IPS-NIHi7 (cell line): ENCODE measurements around the gene CDADC1.
A peak's percentile ranks its signal among the peaks of the same experiment; 100 is the strongest.
"Not testable (repeated sequence)": the region's sequence is repeated elsewhere in the genome, so short reads cannot be mapped to it uniquely, and the experiment has no call there.

Source experiments
- DNase-seq: peaks from one replicate; pipeline ENCODE4 v3.0.0; 2012; ENCODE audit warnings: mixed read lengths; ENCODE audit errors: extremely low spot score

The CDADC1 gene

GRCh38 chr13:49238621-49239020 lies 9.1 kb upstream of the CDADC1 start:
- DNase-seq, result no peak

DNA sequence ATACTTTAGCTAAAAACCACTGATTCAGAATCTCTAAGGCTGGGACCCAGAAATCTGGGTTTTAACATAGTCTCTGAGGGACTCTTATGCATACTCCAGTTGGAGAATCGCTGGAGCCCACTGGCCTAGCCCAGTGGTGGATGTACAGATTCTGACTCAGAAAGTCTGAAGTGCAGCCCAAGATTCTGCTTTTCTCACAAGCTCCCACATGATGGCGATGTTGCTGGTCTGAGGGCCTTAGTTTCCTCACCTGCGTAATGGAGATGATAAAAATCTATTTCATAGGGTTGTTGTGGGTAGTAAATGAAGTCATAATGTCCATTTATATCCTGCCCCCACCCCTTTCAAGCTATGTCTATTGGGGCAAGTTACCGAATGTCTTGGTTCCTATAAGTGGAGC lies 7.7 kb upstream of the CDADC1 start:
- peak; percentile 41 for DNase-seq

- no peak for DNase-seq
Measured at GRCh38 chr13:49241296-49241695, 6.4 kb upstream of the CDADC1 start.

GRCh38 chr13:49245101-49245500 lies 2.6 kb upstream of the CDADC1 start:
- DNase-seq, result no peak

- no peak for DNase-seq
Measured at GRCh38 chr13:49246850-49247642, 679 bp upstream of the CDADC1 start.

GRCh38 chr13:49248622-49249002 lies 887 bp downstream of the CDADC1 start:
- peak; percentile 15 for DNase-seq

- DNase-seq, result no peak
Measured at GRCh38 chr13:49251326-49251725, 3.6 kb downstream of the CDADC1 start.

- no peak for DNase-seq
Measured at GRCh38 chr13:49253310-49253709, 5.6 kb downstream of the CDADC1 start.

DNA sequence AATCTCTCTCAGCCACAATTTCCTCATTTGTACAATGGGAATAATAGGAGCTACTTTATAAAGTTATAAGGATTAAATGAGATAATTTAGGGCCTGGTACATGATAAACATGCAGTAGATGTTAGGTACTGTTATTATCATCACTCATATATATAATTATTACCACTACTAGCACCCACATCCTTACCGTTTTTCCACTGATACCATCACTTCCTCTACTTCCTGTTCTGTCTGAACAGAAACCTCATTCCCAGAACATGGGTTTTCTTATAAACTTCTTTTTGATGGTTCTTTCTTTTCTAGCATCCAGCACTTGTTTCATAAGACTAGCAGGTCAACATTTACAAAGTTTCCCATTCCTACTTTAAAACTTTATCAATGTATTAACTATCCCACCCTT lies 6.3 kb downstream of the CDADC1 start:
- no peak for DNase-seq

GRCh38 chr13:49256841-49257240 lies 9.1 kb downstream of the CDADC1 start:
- DNase-seq, result no peak

- DNase-seq, result no peak
Measured at GRCh38 chr13:49258089-49258796, 10.5 kb downstream of the CDADC1 start.

- no peak for DNase-seq
Measured at GRCh38 chr13:49259586-49259985, 11.9 kb downstream of the CDADC1 start.

DNA sequence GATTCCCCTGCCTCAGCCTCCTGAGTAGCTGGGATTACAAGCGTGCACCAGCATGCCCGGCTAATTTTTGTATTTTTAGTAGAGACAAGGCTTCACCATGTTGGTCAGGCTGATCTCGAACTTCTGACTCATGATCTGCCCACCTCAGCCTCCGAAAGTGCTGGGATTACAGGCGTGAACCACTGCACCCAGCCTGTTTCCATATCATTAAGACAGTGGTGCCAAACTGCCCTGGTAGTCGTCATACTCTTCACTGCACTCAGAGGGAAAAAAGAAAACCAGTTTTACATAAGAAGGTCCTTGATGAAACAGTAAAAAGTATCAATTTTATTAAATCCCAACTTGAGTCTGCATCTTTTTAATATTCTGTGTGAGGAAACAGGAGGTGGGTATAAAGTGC lies 14.9 kb downstream of the CDADC1 start:
- no peak for DNase-seq

DNA sequence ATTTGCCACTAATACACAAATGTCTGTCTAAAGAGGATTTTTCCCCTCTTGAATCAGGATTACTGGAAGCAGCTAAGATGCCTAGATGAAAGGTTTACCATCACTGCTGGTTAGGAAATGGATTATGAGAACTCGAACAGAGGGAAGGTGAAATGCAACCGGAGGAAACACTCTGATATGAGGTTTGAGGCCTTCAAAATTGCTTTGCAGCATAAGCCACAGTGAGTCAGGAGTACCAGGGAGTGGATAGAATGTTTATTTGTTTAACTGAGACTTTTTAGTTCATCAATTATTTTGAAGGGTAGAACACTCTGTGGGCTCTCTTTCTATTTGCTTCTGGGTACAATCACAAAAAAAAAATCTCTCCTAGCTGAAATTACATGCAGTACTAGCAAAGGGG lies 18.1 kb downstream of the CDADC1 start:
- no peak for DNase-seq

DNA sequence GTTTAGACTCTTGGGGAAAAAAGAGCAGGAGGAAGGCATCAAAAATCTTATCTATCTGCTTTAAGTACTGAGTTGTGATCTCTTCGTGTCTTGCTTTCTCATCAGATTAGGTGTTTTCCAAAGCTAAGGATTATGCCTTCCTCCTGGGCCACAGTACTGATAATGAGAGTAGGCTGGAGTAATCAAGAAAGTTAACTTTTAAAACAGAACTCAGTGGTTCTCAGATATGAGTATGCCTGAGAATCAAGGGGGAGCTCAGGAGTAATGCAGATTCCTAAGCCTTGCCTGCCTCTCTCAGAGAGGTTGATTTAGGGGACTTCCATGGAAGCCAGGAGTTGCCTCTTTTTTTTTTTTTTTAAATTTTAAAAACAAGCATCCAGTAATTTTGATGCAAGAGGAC lies 23.5 kb downstream of the CDADC1 start:
- no peak for DNase-seq

- DNase-seq, result no peak
Measured at GRCh38 chr13:49272296-49272695, 24.6 kb downstream of the CDADC1 start.

DNA sequence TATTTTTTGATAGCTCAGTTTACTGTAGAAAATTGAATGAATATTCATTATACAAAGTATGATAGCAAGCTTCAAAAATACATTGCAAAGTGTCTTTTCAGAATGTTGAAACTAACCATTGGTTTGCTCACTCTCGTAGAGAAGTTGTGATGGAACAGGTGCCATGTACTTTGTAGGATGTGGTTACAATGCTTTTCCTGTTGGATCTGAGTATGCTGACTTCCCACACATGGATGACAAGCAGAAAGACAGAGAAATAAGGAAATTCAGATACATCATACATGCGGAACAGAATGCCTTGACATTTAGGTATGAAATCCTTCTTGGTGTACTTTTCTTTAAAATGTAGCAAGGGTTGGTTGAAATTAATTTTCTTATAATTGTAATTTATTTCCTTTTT lies 30.5 kb downstream of the CDADC1 start:
- no peak for DNase-seq

- no peak for DNase-seq
Measured at GRCh38 chr13:49279112-49279511, 31.4 kb downstream of the CDADC1 start.

- DNase-seq, result no peak
Measured at GRCh38 chr13:49279885-49280284, 32.2 kb downstream of the CDADC1 start.

- DNase-seq, result no peak
Measured at GRCh38 chr13:49287995-49288394, 40.3 kb downstream of the CDADC1 start.

- no peak for DNase-seq
Measured at GRCh38 chr13:49288458-49288857, 40.7 kb downstream of the CDADC1 start.

DNA sequence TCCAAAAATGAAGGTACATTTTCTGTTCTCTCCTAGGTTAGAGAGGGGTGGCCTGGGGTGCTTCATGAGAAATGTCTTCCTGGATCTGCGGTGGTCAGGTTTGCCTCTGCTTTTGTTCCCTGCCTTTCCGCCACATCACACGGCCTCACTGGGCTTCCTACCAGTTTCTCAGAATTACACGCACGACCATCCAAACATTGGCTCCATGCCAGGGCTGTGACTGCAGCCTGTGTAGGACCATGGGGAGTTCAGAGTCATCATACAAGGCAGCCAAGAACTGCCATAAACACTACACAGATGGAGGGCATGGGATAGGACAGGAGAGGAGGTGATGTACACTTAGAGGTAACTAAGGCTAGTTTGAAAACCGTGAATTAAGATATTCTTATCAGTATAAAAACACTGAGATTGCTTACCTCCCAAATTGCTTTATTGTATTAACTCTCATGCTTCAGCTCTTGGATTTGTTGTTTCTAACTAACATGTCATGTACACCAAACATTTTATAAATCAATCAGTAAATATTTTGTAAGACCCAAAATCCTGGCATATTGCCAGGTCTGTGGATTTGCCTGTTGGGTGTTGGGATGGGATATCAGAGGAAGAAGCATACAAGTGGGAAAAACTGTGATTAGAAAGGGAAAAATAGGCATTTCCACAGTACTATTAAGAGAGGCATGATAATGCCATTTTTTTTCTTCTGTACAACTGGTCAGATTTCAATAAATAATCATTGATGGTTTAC lies 45.2 kb downstream of the CDADC1 start:
- no peak for DNase-seq

DNA sequence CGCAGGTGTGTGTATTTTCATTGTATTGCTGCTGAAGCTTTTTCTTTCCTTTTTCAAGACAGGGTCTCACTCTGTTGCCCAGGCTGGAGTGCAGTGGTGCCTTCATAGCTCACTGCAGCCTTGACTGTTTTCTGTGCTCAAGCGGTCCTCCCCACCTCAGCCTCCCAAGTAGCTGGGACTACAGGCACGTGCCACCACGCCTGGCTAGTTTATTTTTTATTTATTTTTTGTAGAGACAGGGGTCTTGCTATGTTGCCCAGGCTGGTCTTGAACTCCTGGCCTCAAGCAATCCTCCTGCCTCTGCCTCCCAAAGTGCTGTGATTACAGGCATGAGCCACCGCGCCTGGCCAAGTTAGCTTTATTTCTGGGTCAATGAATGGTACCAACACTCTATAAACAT lies 47.0 kb downstream of the CDADC1 start:
- DNase-seq, result not testable (repeated sequence)
